ENCODE data around the gene HCN2.

DNA sequence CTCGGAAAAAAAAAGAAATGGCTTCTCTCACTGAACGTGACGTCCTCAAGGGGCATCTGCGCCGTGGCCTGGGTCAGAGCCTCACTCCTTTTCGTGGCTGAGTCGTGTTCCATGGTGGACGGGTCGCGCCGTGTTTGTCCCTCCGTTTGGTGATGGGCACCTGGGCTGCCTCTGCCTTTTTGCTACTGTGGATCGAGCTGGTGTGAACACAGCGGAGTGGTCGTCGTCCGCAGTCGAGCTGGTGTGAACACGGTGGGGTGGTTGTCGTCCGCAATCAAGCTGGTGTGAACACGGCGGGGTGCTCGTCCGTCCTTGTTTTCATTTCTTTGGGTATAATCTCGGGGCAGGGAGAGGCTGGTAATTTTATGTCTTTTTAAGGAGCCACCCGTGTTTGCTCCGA lies 11.6 kb downstream of the HCN2 start:
- TF ChIP-seq, protein P1, sequence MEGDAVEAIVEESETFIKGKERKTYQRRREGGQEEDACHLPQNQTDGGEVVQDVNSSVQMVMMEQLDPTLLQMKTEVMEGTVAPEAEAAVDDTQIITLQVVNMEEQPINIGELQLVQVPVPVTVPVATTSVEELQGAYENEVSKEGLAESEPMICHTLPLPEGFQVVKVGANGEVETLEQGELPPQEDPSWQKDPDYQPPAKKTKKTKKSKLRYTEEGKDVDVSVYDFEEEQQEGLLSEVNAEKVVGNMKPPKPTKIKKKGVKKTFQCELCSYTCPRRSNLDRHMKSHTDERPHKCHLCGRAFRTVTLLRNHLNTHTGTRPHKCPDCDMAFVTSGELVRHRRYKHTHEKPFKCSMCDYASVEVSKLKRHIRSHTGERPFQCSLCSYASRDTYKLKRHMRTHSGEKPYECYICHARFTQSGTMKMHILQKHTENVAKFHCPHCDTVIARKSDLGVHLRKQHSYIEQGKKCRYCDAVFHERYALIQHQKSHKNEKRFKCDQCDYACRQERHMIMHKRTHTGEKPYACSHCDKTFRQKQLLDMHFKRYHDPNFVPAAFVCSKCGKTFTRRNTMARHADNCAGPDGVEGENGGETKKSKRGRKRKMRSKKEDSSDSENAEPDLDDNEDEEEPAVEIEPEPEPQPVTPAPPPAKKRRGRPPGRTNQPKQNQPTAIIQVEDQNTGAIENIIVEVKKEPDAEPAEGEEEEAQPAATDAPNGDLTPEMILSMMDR (IDR thresholded peaks at IDR 0.05; ENCODE audit: low read length), result no peak
- no peak for TF ChIP-seq EZH2 (IDR thresholded peaks at IDR 0.05; ENCODE audit: borderline replicate concordance, low read length)

Measured in OCI-LY1 (cell line).